Neural cell (in vitro differentiated cells): ENCODE measurements around the gene PANK4. TPM values are rescaled to one million over a fixed set of nuclear protein-coding genes. Genes with fewer than 3 reads are reported as not detected.
A peak's percentile ranks its signal among the peaks of the same experiment; 100 is the strongest.

Experiments
- H2AFZ ChIP-seq: fragments of 200-600, 300-800 bp; sonication (generic), shearing (Covaris generic); 2 replicates; pipeline ENCODE4 v1.6.0; 2014; ENCODE audit warnings: low read depth, mild to moderate bottlenecking, antibody characterized with exemption, low read length, moderate library complexity
- H3F3A ChIP-seq: fragments of 200-600 bp; shearing (Covaris generic); 2 replicates; pipeline ENCODE4 v1.6.1; 2016; ENCODE audit warnings: mild to moderate bottlenecking, moderate library complexity, mixed read lengths, antibody characterized with exemption, low read length; ENCODE audit not compliant: insufficient read depth, poor library complexity, severe bottlenecking
- H3K27ac ChIP-seq: fragments of 200-600, 300-800 bp; sonication (generic), shearing (Covaris generic); 2 replicates; pipeline ENCODE4 v1.5.1; 2014; ENCODE audit warnings: mild to moderate bottlenecking, low read length, moderate library complexity
- H3K27me3 ChIP-seq: fragments of 300-800, 200-600 bp; sonication (generic), shearing (Covaris generic); 2 replicates; pipeline ENCODE4 v1.6.0; 2014; ENCODE audit warnings: mild to moderate bottlenecking, low read depth, low read length, moderate library complexity; ENCODE audit not compliant: insufficient read depth
- H3K36me3 ChIP-seq: fragments of 300-800, 200-600 bp; sonication (generic), shearing (Covaris generic); 2 replicates; pipeline ENCODE4 v1.5.1; 2014; ENCODE audit warnings: mild to moderate bottlenecking, antibody characterized with exemption, low read length, moderate library complexity; ENCODE audit not compliant: insufficient read depth
- H3K4me2 ChIP-seq: fragments of 300-800, 200-600 bp; sonication (generic), shearing (Covaris generic); 2 replicates; pipeline ENCODE4 v1.6.0; 2014; ENCODE audit warnings: mild to moderate bottlenecking, low read length
- H3K4me3 ChIP-seq: fragments of 300-800, 200-600 bp; sonication (generic), shearing (Covaris generic); 2 replicates; pipeline ENCODE4 v1.5.1; 2014; ENCODE audit warnings: mild to moderate bottlenecking, low read length, moderate library complexity
- H3K79me2 ChIP-seq: fragments of 200-600 bp; shearing (Covaris generic); replicated peaks from 2 replicates; pipeline ENCODE4 v1.6.0; 2014; ENCODE audit warnings: mild to moderate bottlenecking, low read length, moderate library complexity; ENCODE audit not compliant: insufficient read depth
- H3K9ac ChIP-seq: fragments of 300-800, 200-600 bp; sonication (generic), shearing (Covaris generic); 2 replicates; pipeline ENCODE4 v1.6.1; 2016; ENCODE audit warnings: mild to moderate bottlenecking, low read length, mixed read lengths
- H3K9me2 ChIP-seq: fragments of 200-600 bp; shearing (Covaris generic); 2 replicates; pipeline ENCODE4 v1.6.1; 2016; ENCODE audit warnings: mild to moderate bottlenecking, low read length, mixed read lengths; ENCODE audit not compliant: insufficient read depth
- H3K9me3 ChIP-seq: fragments of 200-600, 300-800 bp; sonication (generic), shearing (Covaris generic); 2 replicates; pipeline ENCODE4 v1.6.1; 2016; ENCODE audit warnings: mild to moderate bottlenecking, mixed run types, low read length, moderate library complexity, mixed read lengths
- H4K20me1 ChIP-seq: fragments of 200-600 bp; shearing (Covaris generic); 2 replicates; pipeline ENCODE4 v1.6.1; 2016; ENCODE audit warnings: mild to moderate bottlenecking, mixed run types; ENCODE audit not compliant: insufficient read depth
- EP300 ChIP-seq: fragments of 450-650 bp; conservative IDR thresholded peaks from 2 replicates; pipeline ENCODE4 v1.6.1; 2014; ENCODE audit warnings: antibody characterized with exemption, mild to moderate bottlenecking, moderate library complexity; ENCODE audit not compliant: poor library complexity, severe bottlenecking
- EZH2 ChIP-seq: fragments of 200-600, 300-800 bp; shearing (Covaris generic), sonication (generic); IDR thresholded peaks from 2 replicates; pipeline ENCODE4 v1.6.1; 2014; ENCODE audit warnings: antibody characterized with exemption, low read length, borderline replicate concordance, mild to moderate bottlenecking; ENCODE audit not compliant: insufficient read depth, poor library complexity, severe bottlenecking
- MXI1 ChIP-seq: fragments of 450-650 bp; conservative IDR thresholded peaks from 2 replicates; pipeline ENCODE4 v1.6.1; 2014; ENCODE audit warnings: antibody characterized with exemption, mild to moderate bottlenecking; ENCODE audit not compliant: poor library complexity, severe bottlenecking
- POLR2AphosphoS5 ChIP-seq: IDR thresholded peaks from 2 replicates; pipeline ENCODE4 v1.6.1; 2012
- RAD21 ChIP-seq: fragments of 450-650 bp; conservative IDR thresholded peaks from 2 replicates; pipeline ENCODE4 v1.6.1; 2014; ENCODE audit warnings: antibody characterized with exemption, mild to moderate bottlenecking, moderate library complexity
- REST ChIP-seq: IDR thresholded peaks from 2 replicates; pipeline ENCODE4 v1.6.1; 2012; ENCODE audit warnings: borderline replicate concordance
- SMC3 ChIP-seq: fragments of 450-650 bp; conservative IDR thresholded peaks from 2 replicates; pipeline ENCODE4 v1.6.1; 2014; ENCODE audit warnings: antibody characterized with exemption, mild to moderate bottlenecking, moderate library complexity; ENCODE audit not compliant: poor library complexity
- TAF1 ChIP-seq: IDR thresholded peaks from 2 replicates; pipeline ENCODE4 v1.6.1; 2012; ENCODE audit warnings: low read depth
- polyA plus RNA-seq: library from polyadenylated mRNA; depleted of rRNA; stranded (reverse); fragments of >200 nt; gene quantifications from 2 replicates; pipeline ENCODE4 v1.2.3, GENCODE V29; 2014
- TF ChIP-seq, protein P1 (sequence below): fragments of 450-650 bp; IDR thresholded peaks from 2 replicates; pipeline ENCODE4 v1.5.1; 2014; ENCODE audit warnings: antibody characterized with exemption, mild to moderate bottlenecking, moderate library complexity; ENCODE audit not compliant: poor library complexity, severe bottlenecking

The PANK4 gene
- polyA plus RNA-seq, 1 donor from 2014 or later: 37.9 TPM

GRCh38 chr1:2540816-2541492, 14.6 kb upstream of the PANK4 start:
- H3K9me3 ChIP-seq: no peaks in the 10 kb centered on the region
- no peaks in the 10 kb centered on the region for H3K27me3 ChIP-seq
- no peaks in the 10 kb centered on the region for H4K20me1 ChIP-seq
- H3K4me3 ChIP-seq: peak overlapping the region; percentile 52
- H3K27ac ChIP-seq: no peak overlapping the region
- H3K9me2 ChIP-seq: no peaks in the 10 kb centered on the region
- H3K79me2 ChIP-seq: no peaks in the 10 kb centered on the region
- H3F3A ChIP-seq: peaks cover 2% of the 10 kb centered on the region
- H3K36me3 ChIP-seq: no peaks in the 10 kb centered on the region
- H3K4me2 ChIP-seq: no peak overlapping the region
- no peak overlapping the region for H3K9ac ChIP-seq
- TF ChIP-seq EZH2: no peak
- no peak for TF ChIP-seq TAF1
- TF ChIP-seq MXI1: no peak
- TF ChIP-seq SMC3: no peak
- TF ChIP-seq REST: no peak
- TF ChIP-seq, protein P1, sequence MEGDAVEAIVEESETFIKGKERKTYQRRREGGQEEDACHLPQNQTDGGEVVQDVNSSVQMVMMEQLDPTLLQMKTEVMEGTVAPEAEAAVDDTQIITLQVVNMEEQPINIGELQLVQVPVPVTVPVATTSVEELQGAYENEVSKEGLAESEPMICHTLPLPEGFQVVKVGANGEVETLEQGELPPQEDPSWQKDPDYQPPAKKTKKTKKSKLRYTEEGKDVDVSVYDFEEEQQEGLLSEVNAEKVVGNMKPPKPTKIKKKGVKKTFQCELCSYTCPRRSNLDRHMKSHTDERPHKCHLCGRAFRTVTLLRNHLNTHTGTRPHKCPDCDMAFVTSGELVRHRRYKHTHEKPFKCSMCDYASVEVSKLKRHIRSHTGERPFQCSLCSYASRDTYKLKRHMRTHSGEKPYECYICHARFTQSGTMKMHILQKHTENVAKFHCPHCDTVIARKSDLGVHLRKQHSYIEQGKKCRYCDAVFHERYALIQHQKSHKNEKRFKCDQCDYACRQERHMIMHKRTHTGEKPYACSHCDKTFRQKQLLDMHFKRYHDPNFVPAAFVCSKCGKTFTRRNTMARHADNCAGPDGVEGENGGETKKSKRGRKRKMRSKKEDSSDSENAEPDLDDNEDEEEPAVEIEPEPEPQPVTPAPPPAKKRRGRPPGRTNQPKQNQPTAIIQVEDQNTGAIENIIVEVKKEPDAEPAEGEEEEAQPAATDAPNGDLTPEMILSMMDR: no peak
- no peak for TF ChIP-seq RAD21
- TF ChIP-seq POLR2AphosphoS5: no peak
- no peak for TF ChIP-seq EP300
- H2AFZ ChIP-seq: no peak overlapping the region

- no peak overlapping the region for H3K4me3 ChIP-seq
- no peak overlapping the region for H2AFZ ChIP-seq
- no peak overlapping the region for H3K9ac ChIP-seq
- H3K4me2 ChIP-seq: no peak overlapping the region
- no peaks in the 10 kb centered on the region for H3K27me3 ChIP-seq
- H3K9me2 ChIP-seq: no peaks in the 10 kb centered on the region
- no peaks in the 10 kb centered on the region for H4K20me1 ChIP-seq
- TF ChIP-seq SMC3 (no peak), RAD21 (no peak), MXI1 (no peak), EP300 (no peak), POLR2AphosphoS5 (no peak), EZH2 (no peak), REST (no peak), TAF1 (no peak)
- TF ChIP-seq, protein P1: no peak
- H3F3A ChIP-seq: peaks cover 2% of the 10 kb centered on the region
- no peak overlapping the region for H3K27ac ChIP-seq
- no peaks in the 10 kb centered on the region for H3K36me3 ChIP-seq
- no peaks in the 10 kb centered on the region for H3K79me2 ChIP-seq
- H3K9me3 ChIP-seq: no peaks in the 10 kb centered on the region
Measured at GRCh38 chr1:2539312-2539907, 13.0 kb upstream of the PANK4 start.
